IPS-11a (cell line): ENCODE results near the gene NELL1.

Experiments
- H3K4me3 ChIP-seq: one replicate; pipeline ENCODE4 v1.5.1; 2013; ENCODE audit warnings: low read depth, low read length, control low read depth

The NELL1 gene

DNA sequence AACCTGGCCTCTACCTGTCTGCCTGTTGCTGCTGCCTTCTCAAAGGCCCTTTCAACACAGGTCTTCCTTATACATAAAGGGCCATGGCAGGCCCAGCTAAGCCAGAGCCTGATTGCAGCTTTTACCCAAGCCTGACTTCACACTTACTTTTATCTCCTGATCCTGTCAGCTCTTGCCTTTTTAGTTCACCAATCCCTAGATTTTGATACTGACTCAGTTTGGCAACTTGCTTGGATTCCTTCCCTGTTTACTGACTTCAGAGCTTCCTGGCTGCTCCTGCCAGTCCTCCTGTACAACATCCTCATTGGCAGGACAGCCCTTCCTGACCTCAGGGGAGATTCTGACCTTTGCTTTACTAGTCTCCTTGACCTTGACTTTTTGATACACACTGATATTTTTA lies 195.2 kb downstream of the NELL1 start:
- H3K4me3 ChIP-seq = no peak overlapping the region

GRCh38 chr11:20865161-20865560 lies 195.8 kb downstream of the NELL1 start:
- H3K4me3 ChIP-seq = no peak overlapping the region

GRCh38 chr11:20869123-20869522 lies 199.7 kb downstream of the NELL1 start:
- H3K4me3 ChIP-seq = no peak overlapping the region

- no peak overlapping the region for H3K4me3 ChIP-seq
Observed at GRCh38 chr11:20873054-20873453, 203.7 kb downstream of the NELL1 start.

GRCh38 chr11:20874358-20874757 lies 205.0 kb downstream of the NELL1 start:
- no peak overlapping the region for H3K4me3 ChIP-seq

GRCh38 chr11:20875889-20876288 lies 206.5 kb downstream of the NELL1 start:
- H3K4me3 ChIP-seq = no peak overlapping the region

- no peak overlapping the region for H3K4me3 ChIP-seq
Observed at GRCh38 chr11:20876738-20877137, 207.4 kb downstream of the NELL1 start.

DNA sequence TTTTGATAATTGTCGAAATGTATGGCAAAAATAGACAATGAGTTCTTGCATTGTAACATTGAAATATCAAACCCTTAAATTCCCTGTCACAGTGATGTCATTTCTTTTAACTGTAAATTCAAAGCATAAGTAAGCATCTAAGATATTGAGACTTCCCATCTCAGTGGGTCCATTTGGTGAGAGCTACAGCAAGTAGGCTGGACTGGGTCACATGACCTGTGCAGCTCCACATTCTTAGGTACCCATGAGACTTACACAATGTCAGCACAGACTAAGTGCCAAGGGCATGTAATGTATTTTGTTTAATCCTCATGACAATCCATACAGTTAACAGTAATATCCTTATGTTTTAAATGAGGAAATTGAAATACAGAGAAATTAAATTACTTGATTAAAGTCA lies 210.7 kb downstream of the NELL1 start:
- no peak overlapping the region for H3K4me3 ChIP-seq

GRCh38 chr11:20881328-20882079 lies 212.1 kb downstream of the NELL1 start:
- H3K4me3 ChIP-seq = no peak overlapping the region

DNA sequence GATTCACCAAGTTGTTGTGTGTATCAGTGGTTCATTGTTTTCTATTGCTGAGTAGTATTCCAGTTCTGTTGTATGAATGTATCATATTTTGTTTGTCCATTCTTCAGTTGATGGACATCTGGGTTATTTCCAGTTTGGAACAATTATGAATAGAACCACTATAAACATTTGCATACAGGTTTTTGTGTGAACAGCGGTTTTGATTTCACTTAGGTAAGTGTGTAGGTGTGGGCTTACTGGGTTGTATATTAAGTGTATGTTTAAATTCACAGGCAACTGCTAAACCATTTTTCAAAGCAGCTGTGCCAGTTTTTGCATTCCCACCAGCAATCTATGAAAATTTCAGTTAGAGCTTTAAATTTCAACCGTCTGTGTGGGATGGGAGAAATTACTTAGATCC lies 217.8 kb downstream of the NELL1 start:
- H3K4me3 ChIP-seq = no peak overlapping the region

DNA sequence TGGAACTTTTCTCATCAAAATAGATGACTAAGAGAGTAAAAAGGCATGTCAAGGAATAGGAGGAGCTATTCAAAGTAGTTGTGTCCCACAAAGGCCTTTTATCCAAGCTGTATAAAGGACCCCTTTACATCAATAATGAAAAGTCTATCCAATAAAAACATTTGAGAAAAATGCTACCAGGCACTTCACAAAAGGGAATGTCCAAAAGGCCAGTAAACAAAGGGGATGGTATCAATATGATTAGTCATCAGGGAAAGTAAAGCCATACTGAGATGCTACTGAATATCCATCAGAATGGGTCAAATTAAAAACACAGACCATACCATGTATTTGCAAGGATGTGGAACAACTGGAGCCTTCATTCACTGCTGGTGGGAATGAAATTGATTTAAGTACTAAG lies 224.9 kb downstream of the NELL1 start:
- no peak overlapping the region for H3K4me3 ChIP-seq

- no peak overlapping the region for H3K4me3 ChIP-seq
Observed at GRCh38 chr11:20909995-20910726, 240.8 kb downstream of the NELL1 start.

DNA sequence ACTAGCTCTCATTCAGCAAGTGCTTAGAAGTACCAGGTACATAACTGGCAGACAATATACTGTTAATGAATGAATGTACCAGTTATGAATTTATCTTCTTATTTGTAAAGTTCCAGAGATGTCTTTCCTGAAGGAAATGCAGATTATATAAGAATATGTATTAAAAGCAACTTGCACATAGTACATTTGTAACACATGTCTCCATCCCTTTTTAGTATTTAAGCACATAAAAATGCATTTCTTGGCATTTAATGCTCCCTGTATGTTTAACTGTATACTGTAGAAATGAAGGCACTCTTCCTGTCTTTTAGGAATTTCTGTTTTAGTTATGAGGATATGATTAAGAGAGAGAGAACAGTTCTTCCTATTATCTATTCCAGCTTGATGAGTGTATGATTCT lies 241.3 kb downstream of the NELL1 start:
- H3K4me3 ChIP-seq = no peak overlapping the region

DNA sequence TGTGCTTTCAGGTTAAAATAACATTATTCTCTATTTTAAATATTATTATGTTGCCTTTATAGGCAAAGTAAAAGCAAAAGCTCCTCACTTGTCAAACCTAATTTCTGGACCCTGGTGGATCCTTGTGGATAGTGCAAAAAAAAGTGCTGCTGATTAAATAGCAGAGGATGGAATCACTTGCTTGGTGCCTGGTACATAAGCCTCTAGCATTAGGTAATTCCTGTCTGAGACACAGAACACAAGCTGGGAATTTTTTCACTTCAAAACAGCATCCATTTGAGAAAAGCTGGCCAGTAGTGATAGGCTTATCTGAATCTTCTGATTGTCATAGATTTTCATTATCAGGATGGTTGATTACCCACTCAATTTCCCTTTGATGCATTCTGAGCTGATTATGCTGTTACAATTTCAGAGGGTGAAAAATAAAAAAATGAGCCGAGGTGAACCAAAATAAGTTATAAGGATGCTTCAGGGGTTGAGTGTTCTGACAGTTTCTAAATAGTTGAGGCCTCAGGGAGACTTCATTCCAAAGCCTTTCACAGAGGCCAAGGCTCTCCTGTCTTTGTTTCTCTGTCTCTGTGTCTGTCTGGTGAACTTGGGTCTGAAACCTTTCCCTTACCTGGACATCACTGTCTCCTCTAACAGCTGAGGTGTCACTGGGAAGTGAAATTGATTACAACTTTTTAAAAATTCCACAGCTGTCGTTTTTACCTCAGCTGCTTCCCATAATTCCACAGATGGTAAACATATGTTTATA lies 242.9 kb downstream of the NELL1 start:
- H3K4me3 ChIP-seq = no peak overlapping the region

DNA sequence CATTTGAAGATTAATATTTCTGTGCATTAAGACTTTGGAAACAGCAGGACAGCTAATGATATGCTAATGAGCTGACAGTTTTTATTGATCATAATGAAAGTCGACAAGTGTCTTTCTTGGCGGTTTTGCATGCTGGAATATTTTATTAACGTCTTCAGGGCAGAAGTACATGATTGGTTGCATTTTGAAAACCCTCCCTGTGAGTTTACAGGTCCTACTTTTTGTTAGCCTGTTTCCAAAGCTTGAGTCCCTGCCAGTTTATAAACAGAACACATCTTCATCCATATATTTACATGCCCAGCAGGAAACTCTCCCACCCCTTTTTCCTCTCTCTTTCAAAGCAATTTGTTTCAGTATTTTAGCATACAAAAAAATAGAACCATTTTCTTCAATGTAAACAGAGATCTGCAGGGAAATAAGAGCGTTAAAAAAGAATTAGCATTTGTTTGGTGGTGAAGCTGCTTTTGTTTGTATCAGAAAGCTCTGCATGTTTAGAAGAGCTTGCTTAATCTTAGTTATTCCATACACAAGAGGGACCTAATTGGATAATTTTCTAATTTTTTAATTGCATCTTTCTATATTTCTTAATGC lies 243.6 kb downstream of the NELL1 start:
- no peak overlapping the region for H3K4me3 ChIP-seq

GRCh38 chr11:20917306-20917705 lies 247.9 kb downstream of the NELL1 start:
- H3K4me3 ChIP-seq = no peak overlapping the region

DNA sequence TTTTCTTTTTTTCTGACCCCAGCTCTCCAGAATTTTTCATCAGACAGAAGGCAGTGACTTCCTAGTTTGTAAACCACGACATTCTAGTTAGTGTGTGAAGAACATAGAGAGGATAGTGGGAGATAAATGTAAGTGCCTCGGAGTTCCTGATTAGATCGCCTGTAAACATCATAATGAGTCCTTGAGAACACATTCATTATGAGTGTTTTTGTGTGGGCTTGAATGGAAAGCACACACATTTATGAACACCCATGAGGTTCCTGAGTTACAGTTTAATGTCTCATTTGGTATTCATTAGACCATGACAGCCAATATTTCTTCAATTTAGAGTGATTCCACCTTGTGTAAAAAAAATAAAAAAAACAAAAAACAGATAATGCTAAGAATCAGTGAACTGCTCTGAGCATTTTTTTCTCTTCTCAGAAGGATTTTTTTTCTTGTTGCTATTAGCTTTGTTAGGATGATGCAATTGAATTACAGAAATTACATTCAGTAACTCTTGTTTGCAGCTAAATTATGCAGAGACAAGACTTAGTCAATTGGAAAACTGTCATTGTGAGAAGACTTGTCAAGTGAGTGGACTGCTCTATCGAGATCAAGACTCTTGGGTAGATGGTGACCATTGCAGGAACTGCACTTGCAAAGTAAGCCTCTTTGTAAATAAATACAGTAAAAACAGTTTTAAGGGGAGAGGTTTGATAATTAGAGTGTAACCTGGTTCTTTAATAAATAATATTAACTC lies 257.6 kb downstream of the NELL1 start:
- H3K4me3 ChIP-seq = no peak overlapping the region

DNA sequence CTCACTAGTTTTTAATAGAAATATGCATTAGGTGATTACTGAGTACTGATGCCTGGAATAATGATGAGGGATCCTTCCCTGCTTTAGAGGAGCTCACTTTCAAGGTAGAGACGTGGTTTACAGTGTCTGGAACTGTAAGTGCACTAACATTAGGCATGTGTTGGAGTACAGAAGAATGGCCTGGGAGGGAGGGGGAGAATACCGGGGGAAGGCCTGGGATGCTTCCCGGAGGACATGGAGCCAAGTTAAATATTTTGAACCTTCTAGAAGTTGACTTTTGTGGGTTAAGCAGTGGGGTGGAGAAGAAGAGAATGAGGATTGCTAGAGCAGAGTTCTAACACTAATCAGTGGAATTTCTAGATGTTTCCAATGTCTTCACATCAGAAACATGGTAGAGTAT lies 261.6 kb downstream of the NELL1 start:
- H3K4me3 ChIP-seq = no peak overlapping the region

DNA sequence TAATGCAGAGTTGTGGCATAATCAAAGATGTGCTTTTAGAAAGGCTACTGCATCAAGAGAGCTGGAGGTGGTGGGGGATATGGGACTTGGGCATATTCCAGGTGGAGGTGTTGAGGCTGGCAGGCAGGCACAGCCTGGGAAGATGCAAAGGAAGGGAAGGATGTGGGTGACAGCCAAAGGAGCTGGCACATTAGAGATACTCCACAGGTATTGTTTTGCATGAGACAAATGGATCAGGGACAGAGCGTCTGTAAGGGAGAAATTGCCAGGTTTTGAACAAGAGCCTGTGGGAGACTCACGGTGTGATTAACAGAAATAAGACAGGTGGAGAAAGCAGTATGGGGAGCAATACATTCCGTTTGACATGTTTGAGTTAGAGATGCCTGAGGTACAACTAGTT lies 263.7 kb downstream of the NELL1 start:
- no peak overlapping the region for H3K4me3 ChIP-seq

DNA sequence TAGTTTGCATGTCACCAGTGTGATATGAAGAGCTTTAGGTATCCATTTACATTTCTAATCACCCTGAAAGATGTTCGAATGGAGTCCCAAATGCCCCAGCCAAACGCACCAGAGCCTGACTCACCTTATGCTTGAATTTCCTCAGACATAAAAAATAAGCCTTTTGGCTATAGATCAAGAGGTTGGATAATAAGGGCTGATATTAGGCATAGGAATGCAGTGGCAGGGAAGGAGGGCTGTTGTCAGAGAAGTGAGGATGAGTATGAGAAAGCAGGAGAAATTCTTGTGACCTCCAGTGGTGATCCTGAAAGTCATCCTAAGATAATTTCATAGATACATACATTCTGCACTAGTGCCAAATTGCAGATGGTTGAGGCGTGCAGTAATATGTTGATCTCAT lies 264.6 kb downstream of the NELL1 start:
- H3K4me3 ChIP-seq = no peak overlapping the region

- no peak overlapping the region for H3K4me3 ChIP-seq
Observed at GRCh38 chr11:20934516-20934915, 265.1 kb downstream of the NELL1 start.
